Endothelial cell of umbilical vein (primary cell): ENCODE measurements around the gene MARS2. TPM values are rescaled to one million over a fixed set of nuclear protein-coding genes. Genes with fewer than 3 reads are reported as not detected.
"Not testable (repeated sequence)": the region's sequence is repeated elsewhere in the genome, so short reads cannot be mapped to it uniquely, and the experiment has no call there.

Experiments
- BruUV-seq: library from RNA; stranded (reverse); fragments of 400-500 nt; replicated peaks from 2 replicates; lab custom pipeline; 2021; lab: Mats Ljungman, UMichigan
- CTCF ChIA-PET: fragments of 300-600, 350-600 bp; sonication (Branson Sonifier 250); formaldehyde crosslinking; loops from one replicate; lab custom pipeline; 2021; ENCODE audit warnings: antibody characterized with exemption, inconsistent platforms; lab: Charles Lee
- POLR2A ChIA-PET: fragments of 300-600, 350-600 bp; sonication (Branson Sonifier 250); formaldehyde crosslinking; loops from one replicate; lab custom pipeline; 2021; ENCODE audit warnings: antibody characterized with exemption, inconsistent platforms; lab: Charles Lee
- DNase-seq: peaks from one replicate; pipeline ENCODE4 v3.0.0-alpha.2; 2011; ENCODE audit warnings: low read depth, low spot score
- FAIRE-seq: peaks from 2 replicates; lab custom pipeline; 2011; peaks lifted over from hg19 to GRCh38; lab: Jason Lieb, UNC
- H2AFZ ChIP-seq: 2 replicates; pipeline ENCODE4 v1.6.0; 2012; ENCODE audit warnings: low read depth, low read length, control low read depth, inconsistent platforms
- H3K27ac ChIP-seq: 2 replicates; pipeline ENCODE4 v1.5.1; 2011; ENCODE audit warnings: low read depth, mild to moderate bottlenecking, control low read depth, low read length, moderate library complexity; ENCODE audit not compliant: insufficient read depth
- H3K27me3 ChIP-seq, 2 experiments: 2 replicates each; pipeline versions ENCODE4 v1.6.0 to v1.6.1; 2011; ENCODE audit warnings: low read length in 2 of 2, mixed read lengths in 1 of 2; ENCODE audit not compliant: control insufficient read depth in 2 of 2, insufficient read depth in 2 of 2
- H3K36me3 ChIP-seq, 2 experiments: 2 replicates in 1 of 2; 3 replicates in 1 of 2; pipeline ENCODE4 v1.5.1; 2011; ENCODE audit warnings: low read length in 2 of 2, mild to moderate bottlenecking in 1 of 2, moderate library complexity in 1 of 2; ENCODE audit not compliant: control insufficient read depth in 2 of 2, insufficient read depth in 2 of 2; ENCODE audit errors: extremely low read depth in 1 of 2
- H3K4me1 ChIP-seq: 3 replicates; pipeline ENCODE4 v1.5.1; 2011; ENCODE audit warnings: mild to moderate bottlenecking, low read length; ENCODE audit not compliant: control insufficient read depth, insufficient read depth; ENCODE audit errors: extremely low read depth
- H3K4me2 ChIP-seq: 2 replicates; pipeline ENCODE4 v1.6.1; 2011; ENCODE audit warnings: low read length, control low read depth, mixed read lengths; ENCODE audit not compliant: insufficient read depth
- H3K4me3 ChIP-seq, 3 experiments: fragments of 200-600 bp in 1 of 3; sonication (generic), shearing (Covaris generic) in 1 of 3; replicated peaks in 1 of 3; 2 replicates each; pipeline ENCODE4 v1.5.1; 2011 to 2016; ENCODE audit warnings: control low read depth in 3 of 3, low read length in 3 of 3, mild to moderate bottlenecking in 2 of 3, inconsistent platforms in 1 of 3, low read depth in 1 of 3, moderate library complexity in 1 of 3; ENCODE audit not compliant: insufficient read depth in 1 of 3
- H3K79me2 ChIP-seq: 2 replicates; pipeline ENCODE4 v1.6.0; 2012; ENCODE audit warnings: low read length, inconsistent platforms; ENCODE audit not compliant: control insufficient read depth, insufficient read depth
- H3K9ac ChIP-seq: replicated peaks from 2 replicates; pipeline ENCODE3; 2011; ENCODE audit warnings: low read length, control low read depth; ENCODE audit not compliant: insufficient read depth; ENCODE audit errors: extremely low read depth
- H3K9me1 ChIP-seq: replicated peaks from 3 replicates; pipeline ENCODE4 v1.6.0; 2011; ENCODE audit warnings: mild to moderate bottlenecking, low read length; ENCODE audit not compliant: control insufficient read depth, insufficient read depth; ENCODE audit errors: extremely low read depth
- H3K9me3 ChIP-seq: replicated peaks from 2 replicates; pipeline ENCODE4 v1.5.1; 2012; ENCODE audit warnings: low read length, inconsistent platforms; ENCODE audit not compliant: control insufficient read depth, insufficient read depth
- H4K20me1 ChIP-seq: replicated peaks from 2 replicates; pipeline ENCODE3; 2011; ENCODE audit warnings: mild to moderate bottlenecking, low read length; ENCODE audit not compliant: control insufficient read depth, insufficient read depth; ENCODE audit errors: extremely low read depth
- CTCF ChIP-seq, 2 donors: IDR thresholded peaks; 1 replicate in 1 of 2; 2 replicates in 1 of 2; pipeline ENCODE4 v1.5.1; 2011; ENCODE audit warnings: low read length in 2 of 2, mild to moderate bottlenecking in 2 of 2, moderate library complexity in 2 of 2, control low read depth in 1 of 2, inconsistent platforms in 1 of 2, low read depth in 1 of 2; ENCODE audit not compliant: insufficient read depth in 1 of 2; ENCODE audit errors: extremely low read depth in 1 of 2
- FOS ChIP-seq: IDR thresholded peaks from 2 replicates; pipeline ENCODE4 v1.6.1; 2011; ENCODE audit warnings: mild to moderate bottlenecking, low read length, moderate library complexity, borderline replicate concordance; ENCODE audit not compliant: insufficient read depth
- JUN ChIP-seq: IDR thresholded peaks from 2 replicates; pipeline ENCODE4 v1.6.1; 2011; ENCODE audit warnings: borderline replicate concordance, low read depth; ENCODE audit not compliant: insufficient read length, insufficient read depth
- MAX ChIP-seq: IDR thresholded peaks from 2 replicates; pipeline ENCODE4 v1.6.1; 2011; ENCODE audit not compliant: insufficient read depth, insufficient read length
- MYC ChIP-seq: IDR thresholded peaks from one replicate; pipeline ENCODE4 v1.6.1; 2011; ENCODE audit warnings: mild to moderate bottlenecking, low read depth, low read length
- POLR2A ChIP-seq: IDR thresholded peaks from 2 replicates; pipeline ENCODE4 v1.6.1; 2012; ENCODE audit warnings: low read depth, mild to moderate bottlenecking, control low read depth, low read length
- dilution Hi-C: fragments of 300-500 bp; cut with MboI; formaldehyde crosslinking; loops from one replicate; pipeline ENCODE4 v1.15.0; 2019; ENCODE audit warnings: low sequenced_read_pairs; ENCODE audit not compliant: extremely low pct_ligation_motif_present
- intact Hi-C: fragments of 100-400 bp; cut with micrococcal nuclease; formaldehyde crosslinking; loops from one replicate; pipeline ENCODE4 v1.10.0; 2022
- polyA plus RNA-seq, 4 experiments: library from polyadenylated mRNA; depleted of rRNA in 3 of 4; stranded (reverse) in 3 of 4; unstranded in 1 of 4; fragments of >200 nt; gene quantifications; 2 replicates each; pipeline versions ENCODE4 v1.2.1 to v1.2.3, GENCODE V29; 2011 to 2012; ENCODE audit warnings: missing spikeins in 1 of 4
- total RNA-seq: library from RNA; stranded (reverse); gene quantifications from 2 replicates; pipeline ENCODE4 v1.2.3, GENCODE V29; 2021

The MARS2 gene
- total and polyA plus RNA-seq, 2 donors (not counting 3 experiments of a cell fraction or from before 2014, with no cell fraction given) = 2.4 to 5.3 TPM

- H3K27me3 ChIP-seq, DNase-seq, FAIRE-seq, H3K36me3 ChIP-seq, H4K20me1 ChIP-seq, H3K4me3 ChIP-seq, H3K9me1 ChIP-seq, H3K79me2 ChIP-seq, H2AFZ ChIP-seq, H3K9ac ChIP-seq, dilution Hi-C loops, H3K9me3 ChIP-seq, H3K4me1 ChIP-seq, H3K27ac ChIP-seq, POLR2A ChIA-PET, BruUV-seq, CTCF ChIA-PET, H3K4me2 ChIP-seq, intact Hi-C loops: not testable (repeated sequence)
Observed at GRCh38 chr2:197696571-197696970, 8.6 kb upstream of the MARS2 start.

- BruUV-seq, H3K27me3 ChIP-seq, H3K4me2 ChIP-seq, CTCF ChIA-PET, dilution Hi-C loops, H3K9me3 ChIP-seq, H3K4me3 ChIP-seq, DNase-seq, H3K79me2 ChIP-seq, H3K9ac ChIP-seq, H4K20me1 ChIP-seq, H3K36me3 ChIP-seq, H3K27ac ChIP-seq, FAIRE-seq, H3K9me1 ChIP-seq, H2AFZ ChIP-seq, H3K4me1 ChIP-seq, intact Hi-C loops: not testable (repeated sequence)
- POLR2A ChIA-PET = interaction anchor here (0.7 kb wide), 1 partner anchor 240 kb away, joined by 3 read pairs; no protein-coding TSS in a partner anchor
Observed at GRCh38 chr2:197699724-197700123, 5.4 kb upstream of the MARS2 start.

GRCh38 chr2:197700960-197701359 is 4.2 kb upstream of the MARS2 start:
- CTCF ChIA-PET = no interaction called here
- no peak overlapping the region for H3K9ac ChIP-seq
- H3K4me2 ChIP-seq = no peak overlapping the region
- H3K27ac ChIP-seq = no peak overlapping the region
- no peak overlapping the region for H3K4me3 ChIP-seq
- FAIRE-seq = no peak
- H3K9me3 ChIP-seq = no peaks in the 10 kb centered on the region
- POLR2A ChIA-PET = no interaction called here
- intact Hi-C loops = no loop called here
- DNase-seq = no peak
- H4K20me1 ChIP-seq = no peaks in the 10 kb centered on the region
- H3K79me2 ChIP-seq = peaks cover 5% of the 10 kb centered on the region
- no peaks in the 10 kb centered on the region for H3K9me1 ChIP-seq
- H3K36me3 ChIP-seq = no peaks in the 10 kb centered on the region
- H3K27me3 ChIP-seq = peaks cover 0 to 3% of the 10 kb centered on the region in 2 experiments
- no TSS peak for BruUV-seq
- H3K4me1 ChIP-seq = peaks cover 4% of the 10 kb centered on the region
- H2AFZ ChIP-seq = no peak overlapping the region
- TF ChIP-seq FOS (no peak), POLR2A (no peak), CTCF (IDR thresholded peaks at IDR 0.05; ENCODE audit: extremely low read depth in 1 of 2, insufficient read depth in 1 of 2, low read depth in 1 of 2, low read length in 2 of 2) (no peak), MAX (no peak), JUN (no peak), MYC (no peak)
- dilution Hi-C loops = no loop called here
